HG03342 (cell line): Measurements from ENCODE around the gene UBL5.
"Not testable (repeated sequence)": the region's sequence is repeated elsewhere in the genome, so short reads cannot be mapped to it uniquely, and the experiment has no call there.

Experiments
- ATAC-seq: cut with Tn5 transposase; IDR thresholded peaks from one replicate; pipeline ENCODE4 v1.9.1; 2021; ENCODE audit warnings: mild to moderate bottlenecking, moderate library complexity; ENCODE audit not compliant: unreplicated experiment

UBL5 gene

GRCh38 chr19:9827289-9828238 is at the start of gene UBL5:
Gene UBL5 (plus strand): TSS chr19:9827918. CDS start chr19:9828338, 420 bp downstream.
- peak; percentile 84 for ATAC-seq

DNA sequence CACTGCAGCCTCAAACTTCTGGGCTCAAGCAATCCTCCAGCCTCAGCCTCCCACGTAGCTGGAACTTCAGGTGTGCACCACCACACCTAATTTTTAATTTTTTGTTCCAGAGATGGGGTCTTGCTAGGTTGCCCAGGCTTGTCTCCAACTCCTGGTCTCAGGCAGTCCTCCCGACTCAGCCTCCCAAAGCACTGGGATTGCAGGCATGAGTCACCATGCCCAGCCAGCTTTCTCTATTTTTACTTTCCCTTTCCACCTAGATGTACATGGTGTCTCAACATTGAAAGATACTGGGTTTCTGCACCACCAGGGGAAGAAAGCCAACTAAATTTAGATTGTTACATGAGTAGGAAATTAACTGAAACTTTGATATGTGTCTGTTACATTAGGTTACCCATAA is 45.4 kb upstream of the UBL5 start:
- ATAC-seq: no peak

GRCh38 chr19:9784163-9784496 is 43.6 kb upstream of the UBL5 start:
- ATAC-seq: not testable (repeated sequence)

GRCh38 chr19:9785367-9786331 is 42.1 kb upstream of the UBL5 start:
- peak; percentile 70 for ATAC-seq

- no peak for ATAC-seq
Observed at GRCh38 chr19:9786342-9786741, 41.4 kb upstream of the UBL5 start.

GRCh38 chr19:9786819-9787218 is 40.9 kb upstream of the UBL5 start:
- no peak for ATAC-seq

- ATAC-seq: not testable (repeated sequence)
Observed at GRCh38 chr19:9788604-9789003, 39.1 kb upstream of the UBL5 start.

- no peak for ATAC-seq
Observed at GRCh38 chr19:9789066-9789465, 38.7 kb upstream of the UBL5 start.

DNA sequence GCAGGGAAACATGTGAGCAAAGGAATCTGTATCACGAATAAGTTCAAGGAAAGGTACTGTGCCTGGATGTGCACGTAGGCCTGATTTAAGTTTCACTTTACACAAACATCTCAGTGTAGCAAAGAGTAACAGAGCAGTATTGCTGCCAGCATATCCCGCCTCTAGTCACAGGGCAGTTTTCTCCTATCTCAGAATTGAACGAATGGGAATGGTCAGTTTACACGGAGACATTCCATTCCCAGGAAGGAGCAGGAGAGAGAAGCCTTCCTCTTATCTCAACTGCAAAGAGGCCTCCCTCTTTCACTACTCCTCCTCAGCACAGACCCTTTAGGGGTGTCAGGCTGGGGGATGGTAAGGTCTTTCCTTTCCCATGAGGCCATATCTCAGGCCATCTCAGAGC is 38.1 kb upstream of the UBL5 start:
- not testable (repeated sequence) for ATAC-seq

DNA sequence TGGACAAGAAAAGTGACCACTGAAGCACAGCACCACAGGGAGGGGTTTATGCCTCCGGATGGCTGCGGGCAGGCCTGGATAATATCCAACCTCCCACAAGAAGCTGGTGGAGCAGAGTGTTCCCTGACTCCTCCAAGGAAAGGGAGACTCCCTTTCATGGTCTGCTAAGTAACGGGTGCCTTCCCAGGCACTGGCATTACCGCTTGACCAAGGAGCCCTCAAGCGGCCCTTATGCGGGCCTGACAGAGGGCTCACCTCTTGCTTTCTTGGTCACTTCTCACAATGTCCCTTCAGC is 36.7 kb upstream of the UBL5 start:
- ATAC-seq: not testable (repeated sequence)

DNA sequence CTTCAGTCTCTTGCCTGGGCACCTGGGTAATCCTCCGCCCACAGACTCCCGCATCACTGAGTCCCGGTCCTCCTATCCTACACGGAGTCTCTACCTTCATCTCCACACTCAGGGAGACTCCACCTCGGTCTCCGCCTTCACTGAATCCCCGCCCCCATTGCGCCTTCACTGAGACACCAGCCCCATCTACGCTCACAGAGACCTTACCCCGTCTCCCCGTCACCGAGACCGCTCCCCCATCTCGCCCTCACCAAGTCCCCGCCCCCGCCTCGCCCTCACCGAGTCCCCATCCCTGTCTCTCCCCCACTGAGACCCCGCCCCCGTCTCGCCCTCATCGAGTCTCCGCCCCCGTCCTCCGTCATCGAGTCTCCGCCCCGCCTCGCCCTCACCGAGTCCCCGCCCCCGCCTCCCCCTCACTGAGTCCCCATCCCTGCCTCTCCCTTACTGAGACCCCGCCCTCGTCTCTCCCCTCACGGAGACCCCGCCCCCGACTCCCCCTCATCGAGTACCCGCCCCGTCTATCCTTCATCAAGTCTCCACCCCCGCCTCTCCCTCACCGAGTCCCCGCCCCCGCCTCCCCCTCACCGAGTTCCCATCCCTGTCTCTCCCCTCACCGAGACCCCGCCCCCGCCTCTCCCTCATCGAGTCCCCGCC is 36.0 kb upstream of the UBL5 start:
- ATAC-seq: peak; percentile 41

DNA sequence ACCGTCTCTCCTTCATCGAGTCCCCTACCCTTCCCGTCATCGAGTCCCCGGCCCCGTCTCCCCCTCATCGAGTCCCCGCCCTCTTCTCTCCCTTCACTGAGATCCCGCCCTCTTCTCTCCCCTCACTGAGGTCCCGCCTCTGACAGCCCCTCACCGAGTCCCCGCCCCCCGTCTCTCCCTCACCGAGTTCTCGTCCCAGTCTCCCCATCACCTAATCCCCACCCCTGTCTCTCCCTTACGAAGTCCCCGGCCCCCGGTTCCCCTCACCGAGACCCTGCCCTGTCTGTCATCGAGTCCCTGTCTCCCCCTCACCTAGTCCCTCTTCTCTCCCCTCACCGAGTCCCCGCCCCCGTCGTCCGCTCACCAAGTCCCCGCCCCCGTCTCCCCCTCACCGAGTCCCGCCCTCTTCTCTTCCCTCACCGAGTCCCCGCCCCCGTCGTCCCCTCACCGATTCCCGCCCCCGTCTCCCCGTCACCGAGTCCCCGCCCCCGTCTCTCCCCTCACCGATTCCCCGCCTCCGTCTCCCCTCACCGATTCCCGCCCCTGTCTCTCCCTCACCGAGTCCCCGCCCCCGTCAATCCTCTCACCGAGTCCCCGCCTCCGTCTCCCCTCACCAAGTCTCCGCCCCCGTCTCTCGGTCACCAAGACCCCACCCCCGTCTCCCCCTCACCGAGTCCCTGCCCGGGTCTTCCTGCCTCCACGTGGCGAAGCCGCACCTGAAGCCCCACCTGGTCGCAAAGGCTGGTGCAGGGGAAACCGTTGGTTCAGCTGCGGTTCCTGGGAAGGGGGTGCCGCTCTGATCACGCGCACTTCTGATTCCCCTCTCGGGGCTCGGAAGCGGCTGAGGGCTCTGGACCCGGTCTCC is 35.3 kb upstream of the UBL5 start:
- ATAC-seq: peak; percentile 54

DNA sequence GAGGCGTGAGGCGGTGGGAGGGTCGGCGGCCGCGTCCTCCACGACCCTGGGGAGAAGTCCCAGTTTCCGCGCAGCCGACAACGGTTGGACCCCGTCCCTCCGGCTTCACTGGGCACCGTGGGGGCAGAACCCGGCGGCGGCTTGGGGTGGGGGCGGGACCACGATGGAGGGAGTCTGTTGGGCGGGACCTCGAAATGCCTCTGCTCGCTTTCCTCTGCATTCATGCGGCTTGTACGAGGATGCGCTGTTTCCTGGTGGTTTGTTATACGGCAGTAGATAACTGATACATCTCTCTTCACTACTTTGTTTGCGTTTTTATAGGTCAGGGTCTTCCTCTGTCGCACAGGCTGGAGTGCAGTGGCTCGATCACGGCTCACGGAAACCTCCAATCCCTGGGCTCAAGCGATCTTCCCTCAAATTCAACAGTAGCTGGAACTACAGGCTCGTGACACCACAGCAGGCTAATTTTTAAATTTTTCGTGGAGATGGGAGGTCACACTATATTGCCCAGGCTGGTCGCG is 34.6 kb upstream of the UBL5 start:
- no peak for ATAC-seq

DNA sequence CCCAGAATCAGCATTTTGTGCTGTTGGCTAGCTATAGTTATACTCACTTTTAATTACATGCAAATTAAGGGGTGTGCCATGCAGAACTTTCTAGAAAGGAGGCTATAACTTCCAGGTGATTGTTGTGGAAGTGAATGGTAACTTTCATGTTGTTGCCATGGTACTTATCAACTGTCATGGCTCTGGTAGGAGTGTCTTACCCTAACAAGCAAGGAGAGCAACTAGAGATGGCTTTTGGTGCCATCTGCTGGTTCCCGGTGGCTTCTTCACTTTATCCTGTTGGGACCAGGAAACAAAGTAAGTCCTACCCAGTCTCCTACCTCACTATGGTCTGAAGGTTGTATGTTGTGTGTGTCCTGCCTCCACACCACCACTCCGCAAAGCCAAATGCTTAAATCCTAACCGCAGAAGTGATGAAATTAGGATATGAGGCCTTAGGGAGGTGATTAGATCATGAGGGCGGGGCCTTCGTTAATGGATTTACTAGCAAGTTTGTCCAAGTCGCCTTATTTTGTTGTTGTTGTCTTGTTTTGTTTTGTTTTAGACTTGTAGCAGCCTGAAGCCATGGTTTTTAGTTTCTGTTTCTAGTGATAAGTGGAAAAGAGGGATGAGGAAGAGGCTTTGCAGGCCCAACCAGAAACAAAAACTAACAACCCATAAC is 31.5 kb upstream of the UBL5 start:
- ATAC-seq: peak; percentile 41

DNA sequence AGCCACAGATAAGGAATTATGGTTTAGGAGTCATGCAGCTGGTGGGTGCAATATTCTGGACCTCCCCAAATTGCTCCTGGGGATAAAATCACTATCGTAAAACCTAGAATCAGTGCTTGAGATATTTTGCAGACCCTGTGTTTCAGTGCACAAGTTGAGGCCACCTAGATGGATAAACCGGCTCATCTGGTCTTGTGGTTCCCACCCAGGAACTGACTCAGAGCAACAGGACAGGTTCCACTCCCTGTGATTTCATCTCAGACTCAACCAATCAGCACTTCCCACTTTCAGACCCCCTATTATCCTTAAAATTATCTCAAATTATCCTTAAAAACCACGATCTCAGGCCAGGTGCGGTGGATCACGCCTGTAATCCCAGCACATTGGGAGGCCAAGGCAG is 29.8 kb upstream of the UBL5 start:
- ATAC-seq: no peak

DNA sequence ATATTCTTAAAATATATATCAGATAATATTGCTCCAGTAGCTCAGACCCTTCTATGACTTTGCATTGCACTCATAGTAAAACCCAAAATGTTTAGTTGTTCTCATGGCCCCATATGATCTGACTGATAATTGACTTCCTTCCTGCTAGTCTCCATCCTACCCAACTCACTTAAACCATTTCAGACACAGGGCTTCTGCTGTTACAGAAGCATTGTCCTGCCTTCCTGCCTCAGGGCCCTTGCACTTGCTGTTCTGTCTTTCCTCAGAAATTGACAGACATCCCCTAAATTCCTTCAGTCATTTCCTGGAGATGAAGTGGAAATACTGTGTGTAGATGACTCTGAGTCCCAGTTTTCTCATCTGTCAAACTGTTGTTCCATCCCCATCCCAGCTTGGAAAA is 28.6 kb upstream of the UBL5 start:
- ATAC-seq: no peak

GRCh38 chr19:9801976-9802375 is 25.7 kb upstream of the UBL5 start:
- ATAC-seq: no peak

GRCh38 chr19:9806803-9807202 is 20.9 kb upstream of the UBL5 start:
- no peak for ATAC-seq
